ENCODE results near the gene DNAI7.

DNA sequence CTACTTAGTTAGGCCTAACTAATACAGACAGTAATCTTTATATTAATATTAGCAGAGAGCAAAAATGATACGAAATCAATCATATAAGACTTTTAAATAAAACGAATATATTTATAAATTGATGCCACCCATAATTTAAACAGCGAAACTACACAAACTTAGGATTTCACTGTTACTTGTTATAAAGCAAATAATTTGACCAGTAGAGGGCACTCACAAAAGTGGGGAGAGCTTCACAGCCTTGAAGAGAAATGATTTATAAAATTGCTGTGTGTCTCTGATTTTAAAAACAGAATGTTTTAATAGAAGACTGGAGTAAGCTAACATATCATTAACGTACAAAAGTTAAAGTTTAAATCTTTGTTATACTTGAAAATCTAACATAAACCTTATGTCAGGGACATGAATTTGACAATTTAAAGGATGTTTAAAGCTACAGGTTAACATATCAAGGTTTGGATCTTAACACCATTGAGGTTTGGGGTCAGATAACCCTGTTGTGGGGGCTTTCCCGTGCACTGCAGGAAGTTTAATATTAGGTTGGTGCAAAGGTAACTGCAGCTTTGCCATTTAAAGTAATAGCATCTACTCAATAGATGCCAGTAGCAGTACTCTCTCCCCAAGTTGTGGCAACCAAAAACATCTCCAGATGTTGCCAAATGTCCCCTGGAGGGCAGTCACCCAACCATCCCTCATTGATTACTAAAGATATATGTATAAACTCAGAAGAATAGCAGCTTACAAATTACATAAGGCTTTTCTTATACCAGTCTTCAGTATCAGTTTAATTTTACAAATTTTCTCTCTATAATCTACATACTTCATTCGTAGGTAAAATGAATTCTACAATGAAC lies 46.4 kb upstream of the DNAI7 start:
- TF ChIP-seq, protein P1, sequence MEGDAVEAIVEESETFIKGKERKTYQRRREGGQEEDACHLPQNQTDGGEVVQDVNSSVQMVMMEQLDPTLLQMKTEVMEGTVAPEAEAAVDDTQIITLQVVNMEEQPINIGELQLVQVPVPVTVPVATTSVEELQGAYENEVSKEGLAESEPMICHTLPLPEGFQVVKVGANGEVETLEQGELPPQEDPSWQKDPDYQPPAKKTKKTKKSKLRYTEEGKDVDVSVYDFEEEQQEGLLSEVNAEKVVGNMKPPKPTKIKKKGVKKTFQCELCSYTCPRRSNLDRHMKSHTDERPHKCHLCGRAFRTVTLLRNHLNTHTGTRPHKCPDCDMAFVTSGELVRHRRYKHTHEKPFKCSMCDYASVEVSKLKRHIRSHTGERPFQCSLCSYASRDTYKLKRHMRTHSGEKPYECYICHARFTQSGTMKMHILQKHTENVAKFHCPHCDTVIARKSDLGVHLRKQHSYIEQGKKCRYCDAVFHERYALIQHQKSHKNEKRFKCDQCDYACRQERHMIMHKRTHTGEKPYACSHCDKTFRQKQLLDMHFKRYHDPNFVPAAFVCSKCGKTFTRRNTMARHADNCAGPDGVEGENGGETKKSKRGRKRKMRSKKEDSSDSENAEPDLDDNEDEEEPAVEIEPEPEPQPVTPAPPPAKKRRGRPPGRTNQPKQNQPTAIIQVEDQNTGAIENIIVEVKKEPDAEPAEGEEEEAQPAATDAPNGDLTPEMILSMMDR (IDR thresholded peaks at IDR 0.05 in 2 of 3, conservative IDR thresholded peaks at IDR 0.05 in 1 of 3; ENCODE audit: borderline replicate concordance in 1 of 3, insufficient read depth in 1 of 3, low read depth in 2 of 3, low read length in 2 of 3), result peak; percentile 39 to 72 (median 63); a peak in 5 of 6 replicates
- TF ChIP-seq SP1 (IDR thresholded peaks at IDR 0.05; ENCODE audit: low read depth) (no peak), SRF (IDR thresholded peaks at IDR 0.05; ENCODE audit: low read depth) (no peak)

Data from HCT116 (cell line).